B cell (primary cell): ENCODE data around the gene XRCC4.

Source experiments
- EZH2 ChIP-seq: IDR thresholded peaks from 2 replicates; pipeline ENCODE4 v1.6.1; 2012; ENCODE audit warnings: borderline replicate concordance, low read depth, mild to moderate bottlenecking, moderate library complexity, low read length; ENCODE audit not compliant: insufficient read depth, poor library complexity, severe bottlenecking
- TF ChIP-seq, protein P1 (sequence below): fragments of 200-600 bp; IDR thresholded peaks from one replicate; pipeline ENCODE4 v1.8.0; 2022; ENCODE audit warnings: antibody characterized with exemption, mild to moderate bottlenecking

DNA sequence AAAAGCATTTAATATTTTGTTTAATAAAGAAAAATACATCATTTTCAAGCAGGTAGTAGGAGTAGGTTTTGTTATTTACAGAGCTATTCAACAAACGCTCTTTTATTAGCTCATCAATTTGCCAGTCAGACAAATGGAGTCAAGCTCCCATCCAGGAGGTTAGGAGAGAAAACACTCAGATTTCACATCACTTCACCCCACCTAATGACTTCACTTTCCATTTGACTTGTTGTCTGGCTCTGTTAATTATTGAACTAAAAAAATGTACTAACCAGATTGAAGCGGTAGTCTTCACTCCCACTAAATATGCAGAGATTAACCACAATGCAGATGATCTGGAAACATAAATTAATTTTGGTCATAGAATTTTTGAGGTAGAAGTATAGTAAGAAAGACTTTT, 200.6 kb downstream of the XRCC4 start:
- TF ChIP-seq, protein P1, sequence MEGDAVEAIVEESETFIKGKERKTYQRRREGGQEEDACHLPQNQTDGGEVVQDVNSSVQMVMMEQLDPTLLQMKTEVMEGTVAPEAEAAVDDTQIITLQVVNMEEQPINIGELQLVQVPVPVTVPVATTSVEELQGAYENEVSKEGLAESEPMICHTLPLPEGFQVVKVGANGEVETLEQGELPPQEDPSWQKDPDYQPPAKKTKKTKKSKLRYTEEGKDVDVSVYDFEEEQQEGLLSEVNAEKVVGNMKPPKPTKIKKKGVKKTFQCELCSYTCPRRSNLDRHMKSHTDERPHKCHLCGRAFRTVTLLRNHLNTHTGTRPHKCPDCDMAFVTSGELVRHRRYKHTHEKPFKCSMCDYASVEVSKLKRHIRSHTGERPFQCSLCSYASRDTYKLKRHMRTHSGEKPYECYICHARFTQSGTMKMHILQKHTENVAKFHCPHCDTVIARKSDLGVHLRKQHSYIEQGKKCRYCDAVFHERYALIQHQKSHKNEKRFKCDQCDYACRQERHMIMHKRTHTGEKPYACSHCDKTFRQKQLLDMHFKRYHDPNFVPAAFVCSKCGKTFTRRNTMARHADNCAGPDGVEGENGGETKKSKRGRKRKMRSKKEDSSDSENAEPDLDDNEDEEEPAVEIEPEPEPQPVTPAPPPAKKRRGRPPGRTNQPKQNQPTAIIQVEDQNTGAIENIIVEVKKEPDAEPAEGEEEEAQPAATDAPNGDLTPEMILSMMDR: no peak
- no peak for TF ChIP-seq EZH2
